Panc1 (cell line): ENCODE data around the gene KIAA1671. TPM values are rescaled to one million over a fixed set of nuclear protein-coding genes. Genes with fewer than 3 reads are reported as not detected.
A peak's percentile ranks its signal among the peaks of the same experiment; 100 is the strongest.

Experiments
- ATAC-seq: fragments of 200-7000 bp; cut with Tn5 transposase; 2 replicates; pipeline ENCODE4 v1.9.1; 2020; ENCODE audit warnings: mild to moderate bottlenecking, moderate library complexity
- BruUV-seq: library from RNA; stranded (reverse); fragments of 400-500 nt; replicated peaks from 2 replicates; lab custom pipeline; 2021; lab: Mats Ljungman, UMichigan
- CTCF ChIA-PET: fragments of 300-600 bp; sonication (Branson Sonifier 250); formaldehyde crosslinking; loops from one replicate; lab custom pipeline; 2022; ENCODE audit warnings: antibody characterized with exemption; lab: Charles Lee
- POLR2A ChIA-PET: fragments of 300-600 bp; sonication (Branson Sonifier 250); formaldehyde crosslinking; loops from one replicate; lab custom pipeline; 2022; ENCODE audit warnings: antibody characterized with exemption; lab: Charles Lee
- DNase-seq: peaks from one replicate; pipeline ENCODE4 v3.0.0-alpha.2; 2010; ENCODE audit warnings: low read depth, low spot score
- H3K27ac ChIP-seq: 2 replicates; pipeline ENCODE4 v1.5.1; 2011; ENCODE audit warnings: mild to moderate bottlenecking, low read length, inconsistent platforms
- H3K27me3 ChIP-seq: fragments of 200-500 bp; sonication (Bioruptor generic); 2 replicates; pipeline ENCODE4 v1.6.0; 2014; ENCODE audit warnings: low read length, inconsistent platforms; ENCODE audit not compliant: control insufficient read depth, insufficient read depth
- H3K36me3 ChIP-seq: fragments of 200-500 bp; sonication (Bioruptor generic); 2 replicates; pipeline ENCODE4 v1.5.1; 2014; ENCODE audit warnings: inconsistent platforms, mild to moderate bottlenecking, low read length, moderate library complexity; ENCODE audit not compliant: control insufficient read depth, insufficient read depth
- H3K4me1 ChIP-seq: 2 replicates; pipeline ENCODE4 v1.5.1; 2011; ENCODE audit warnings: inconsistent platforms, mild to moderate bottlenecking, low read length, moderate library complexity; ENCODE audit not compliant: control insufficient read depth, insufficient read depth
- H3K4me3 ChIP-seq, 2 experiments: 2 replicates each; pipeline ENCODE4 v1.5.1; 2011 to 2012; ENCODE audit warnings: low read depth in 2 of 2, low read length in 2 of 2, mild to moderate bottlenecking in 2 of 2, inconsistent platforms in 1 of 2, moderate library complexity in 1 of 2
- H3K9me3 ChIP-seq: fragments of 200-500 bp; sonication (Bioruptor generic); 2 replicates; pipeline ENCODE4 v1.5.1; 2014; ENCODE audit warnings: low read depth, mild to moderate bottlenecking, inconsistent platforms, low read length, moderate library complexity; ENCODE audit not compliant: control insufficient read depth, insufficient read depth
- POLR2AphosphoS5 ChIP-seq: IDR thresholded peaks from 2 replicates; pipeline ENCODE4 v1.6.1; 2012; ENCODE audit warnings: mild to moderate bottlenecking, low read depth, low read length, moderate library complexity
- SIN3A ChIP-seq: IDR thresholded peaks from 2 replicates; pipeline ENCODE4 v1.6.1; 2012; ENCODE audit warnings: low read depth, mild to moderate bottlenecking, low read length, moderate library complexity, borderline replicate concordance; ENCODE audit not compliant: insufficient read depth
- TCF7L2 ChIP-seq: IDR thresholded peaks from 2 replicates; pipeline ENCODE4 v1.6.1; 2011; ENCODE audit warnings: mild to moderate bottlenecking, low read depth, low read length, inconsistent platforms
- in situ Hi-C: cut with HindIII; loops from 2 replicates; pipeline ENCODE4 v1.10.0; 2016; ENCODE audit warnings: low sequenced_read_pairs, low pct_unique_long_range_greater_than_20kb
- intact Hi-C: fragments of 100-400 bp; cut with micrococcal nuclease; formaldehyde crosslinking; loops from one replicate; pipeline ENCODE4 v1.10.0; 2022; ENCODE audit not compliant: unreplicated experiment
- total RNA-seq: library from RNA; stranded (reverse); gene quantifications from one replicate; pipeline ENCODE4 v1.2.1, GENCODE V29; 2021; ENCODE audit not compliant: unreplicated experiment
- TF ChIP-seq, protein P1 (sequence below), 2 experiments: IDR thresholded peaks; 2 replicates each; pipeline ENCODE4 v1.6.1; 2011 to 2012; ENCODE audit warnings: low read depth in 2 of 2, control low read depth in 1 of 2, low read length in 1 of 2, mild to moderate bottlenecking in 1 of 2, moderate library complexity in 1 of 2; ENCODE audit not compliant: insufficient read depth in 1 of 2
- TF ChIP-seq, protein P2 (sequence below): fragments of 450-650 bp; IDR thresholded peaks from 2 replicates; pipeline ENCODE4 v1.5.1; 2017; ENCODE audit warnings: mild to moderate bottlenecking

KIAA1671 gene
- total RNA-seq, 1 experiment from 2014 or later = 48.1 TPM

DNA sequence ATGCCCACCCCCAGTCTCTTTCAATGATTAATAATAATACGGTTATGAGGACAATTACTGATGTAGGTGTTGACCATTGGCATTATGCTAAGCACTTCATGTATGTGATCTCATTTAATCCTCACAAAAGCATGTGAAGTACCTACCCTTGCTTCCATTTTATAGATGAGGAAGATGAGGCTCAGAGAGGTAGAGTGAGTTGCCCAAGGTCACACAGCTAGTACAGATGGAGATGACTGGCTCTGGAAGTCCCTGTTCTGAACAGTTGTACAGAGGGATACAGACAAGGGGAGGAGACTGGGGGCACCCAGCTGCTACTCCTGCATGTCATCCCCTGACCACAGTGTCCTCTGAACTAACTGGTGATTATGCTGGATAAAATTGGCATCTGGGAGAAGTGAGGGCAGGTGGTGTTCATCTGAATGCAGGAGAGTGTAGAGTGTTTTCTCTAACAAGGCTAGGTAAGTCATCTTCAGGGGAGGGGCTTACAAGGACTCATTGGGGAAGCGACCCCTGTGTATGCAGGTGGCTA lies 43.2 kb downstream of the KIAA1671 start:
- in situ Hi-C loops = no loop called here
- no peak for DNase-seq
- no peak for ATAC-seq
- Histone ChIP-seq H3K4me1 (peaks cover 59% of the 10 kb centered on the region), H3K36me3 (no peaks in the 10 kb centered on the region), H3K4me3 (no peak overlapping the region), H3K9me3 (no peaks in the 10 kb centered on the region), H3K27me3 (no peaks in the 10 kb centered on the region), H3K27ac (peak overlapping the region; percentile 54)
- no TSS peak for BruUV-seq
- POLR2A ChIA-PET = no interaction called here
- no peak for TF ChIP-seq SIN3A
- TF ChIP-seq, protein P1, sequence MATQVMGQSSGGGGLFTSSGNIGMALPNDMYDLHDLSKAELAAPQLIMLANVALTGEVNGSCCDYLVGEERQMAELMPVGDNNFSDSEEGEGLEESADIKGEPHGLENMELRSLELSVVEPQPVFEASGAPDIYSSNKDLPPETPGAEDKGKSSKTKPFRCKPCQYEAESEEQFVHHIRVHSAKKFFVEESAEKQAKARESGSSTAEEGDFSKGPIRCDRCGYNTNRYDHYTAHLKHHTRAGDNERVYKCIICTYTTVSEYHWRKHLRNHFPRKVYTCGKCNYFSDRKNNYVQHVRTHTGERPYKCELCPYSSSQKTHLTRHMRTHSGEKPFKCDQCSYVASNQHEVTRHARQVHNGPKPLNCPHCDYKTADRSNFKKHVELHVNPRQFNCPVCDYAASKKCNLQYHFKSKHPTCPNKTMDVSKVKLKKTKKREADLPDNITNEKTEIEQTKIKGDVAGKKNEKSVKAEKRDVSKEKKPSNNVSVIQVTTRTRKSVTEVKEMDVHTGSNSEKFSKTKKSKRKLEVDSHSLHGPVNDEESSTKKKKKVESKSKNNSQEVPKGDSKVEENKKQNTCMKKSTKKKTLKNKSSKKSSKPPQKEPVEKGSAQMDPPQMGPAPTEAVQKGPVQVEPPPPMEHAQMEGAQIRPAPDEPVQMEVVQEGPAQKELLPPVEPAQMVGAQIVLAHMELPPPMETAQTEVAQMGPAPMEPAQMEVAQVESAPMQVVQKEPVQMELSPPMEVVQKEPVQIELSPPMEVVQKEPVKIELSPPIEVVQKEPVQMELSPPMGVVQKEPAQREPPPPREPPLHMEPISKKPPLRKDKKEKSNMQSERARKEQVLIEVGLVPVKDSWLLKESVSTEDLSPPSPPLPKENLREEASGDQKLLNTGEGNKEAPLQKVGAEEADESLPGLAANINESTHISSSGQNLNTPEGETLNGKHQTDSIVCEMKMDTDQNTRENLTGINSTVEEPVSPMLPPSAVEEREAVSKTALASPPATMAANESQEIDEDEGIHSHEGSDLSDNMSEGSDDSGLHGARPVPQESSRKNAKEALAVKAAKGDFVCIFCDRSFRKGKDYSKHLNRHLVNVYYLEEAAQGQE (IDR thresholded peaks at IDR 0.05; ENCODE audit: insufficient read depth in 1 of 2, low read depth in 2 of 2, low read length in 1 of 2) = no peak
- no peak for TF ChIP-seq POLR2AphosphoS5
- TF ChIP-seq TCF7L2 = no peak
- TF ChIP-seq, protein P2, sequence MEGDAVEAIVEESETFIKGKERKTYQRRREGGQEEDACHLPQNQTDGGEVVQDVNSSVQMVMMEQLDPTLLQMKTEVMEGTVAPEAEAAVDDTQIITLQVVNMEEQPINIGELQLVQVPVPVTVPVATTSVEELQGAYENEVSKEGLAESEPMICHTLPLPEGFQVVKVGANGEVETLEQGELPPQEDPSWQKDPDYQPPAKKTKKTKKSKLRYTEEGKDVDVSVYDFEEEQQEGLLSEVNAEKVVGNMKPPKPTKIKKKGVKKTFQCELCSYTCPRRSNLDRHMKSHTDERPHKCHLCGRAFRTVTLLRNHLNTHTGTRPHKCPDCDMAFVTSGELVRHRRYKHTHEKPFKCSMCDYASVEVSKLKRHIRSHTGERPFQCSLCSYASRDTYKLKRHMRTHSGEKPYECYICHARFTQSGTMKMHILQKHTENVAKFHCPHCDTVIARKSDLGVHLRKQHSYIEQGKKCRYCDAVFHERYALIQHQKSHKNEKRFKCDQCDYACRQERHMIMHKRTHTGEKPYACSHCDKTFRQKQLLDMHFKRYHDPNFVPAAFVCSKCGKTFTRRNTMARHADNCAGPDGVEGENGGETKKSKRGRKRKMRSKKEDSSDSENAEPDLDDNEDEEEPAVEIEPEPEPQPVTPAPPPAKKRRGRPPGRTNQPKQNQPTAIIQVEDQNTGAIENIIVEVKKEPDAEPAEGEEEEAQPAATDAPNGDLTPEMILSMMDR = no peak
- intact Hi-C loops = no loop called here
- CTCF ChIA-PET = no interaction called here

- DNase-seq (no peak), ATAC-seq (peak; percentile 42; the same call in 1 of the 2 replicates)
- Histone ChIP-seq H3K4me3 (no peak overlapping the region), H3K36me3 (no peaks in the 10 kb centered on the region), H3K27me3 (no peaks in the 10 kb centered on the region), H3K27ac (peak overlapping the region; percentile 54), H3K4me1 (peaks cover 54% of the 10 kb centered on the region), H3K9me3 (no peaks in the 10 kb centered on the region)
- in situ Hi-C loops (no loop called here), intact Hi-C loops (no loop called here)
- BruUV-seq = no TSS peak
- TF ChIP-seq, protein P2 = no peak
- no peak for TF ChIP-seq POLR2AphosphoS5
- TF ChIP-seq SIN3A = no peak
- no peak for TF ChIP-seq TCF7L2
- TF ChIP-seq, protein P1 (IDR thresholded peaks at IDR 0.05; ENCODE audit: insufficient read depth in 1 of 2, low read depth in 2 of 2, low read length in 1 of 2) = no peak
- CTCF ChIA-PET = no interaction called here
- POLR2A ChIA-PET = no interaction called here
These were observed 44.0 kb downstream of the KIAA1671 start for GRCh38 chr22:24996420-24996952.
